HG03457 (cell line): Measurements from ENCODE around the gene SPAG7.

Experiments used
- ATAC-seq: cut with Tn5 transposase; IDR thresholded peaks from one replicate; pipeline ENCODE4 v1.9.1; 2021; ENCODE audit warnings: moderate number of reproducible peaks; ENCODE audit not compliant: unreplicated experiment

SPAG7 gene

DNA sequence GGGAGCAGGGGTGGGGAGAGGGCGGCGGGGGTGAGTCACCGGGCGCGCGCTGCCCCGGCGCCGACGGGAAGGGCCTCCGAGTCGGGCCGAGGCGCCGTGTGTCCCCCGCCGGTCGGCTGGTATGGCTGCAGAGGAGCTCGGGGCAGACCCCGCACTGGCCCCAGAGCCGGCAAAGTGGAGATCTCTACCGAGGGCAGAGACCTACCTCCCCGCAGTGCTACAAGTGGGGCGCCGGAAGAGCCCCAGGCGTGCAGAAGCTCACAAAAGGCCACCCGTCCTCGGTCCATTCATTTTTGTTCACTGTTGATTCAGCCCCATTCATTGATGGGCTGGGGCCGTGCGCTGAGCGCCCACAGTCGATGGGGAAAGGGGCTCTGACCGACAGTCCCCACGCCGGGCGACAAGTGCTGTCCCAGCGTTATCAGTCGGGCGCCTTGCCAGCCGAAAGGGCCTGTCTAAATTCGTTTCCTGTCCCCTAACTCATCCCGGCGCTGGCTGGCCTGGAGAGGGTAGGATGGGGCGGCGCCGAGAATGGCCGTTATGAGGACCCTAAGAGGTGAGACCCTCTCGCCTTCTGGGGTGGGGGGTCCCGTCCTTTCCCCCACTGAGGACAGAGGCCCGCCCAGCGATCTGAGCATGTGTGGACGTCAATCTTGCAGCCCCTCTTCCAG is 17.4 kb downstream of the SPAG7 start:
- no peak for ATAC-seq

GRCh38 chr17:4949321-4950074 is 18.1 kb downstream of the SPAG7 start:
- ATAC-seq: no peak

DNA sequence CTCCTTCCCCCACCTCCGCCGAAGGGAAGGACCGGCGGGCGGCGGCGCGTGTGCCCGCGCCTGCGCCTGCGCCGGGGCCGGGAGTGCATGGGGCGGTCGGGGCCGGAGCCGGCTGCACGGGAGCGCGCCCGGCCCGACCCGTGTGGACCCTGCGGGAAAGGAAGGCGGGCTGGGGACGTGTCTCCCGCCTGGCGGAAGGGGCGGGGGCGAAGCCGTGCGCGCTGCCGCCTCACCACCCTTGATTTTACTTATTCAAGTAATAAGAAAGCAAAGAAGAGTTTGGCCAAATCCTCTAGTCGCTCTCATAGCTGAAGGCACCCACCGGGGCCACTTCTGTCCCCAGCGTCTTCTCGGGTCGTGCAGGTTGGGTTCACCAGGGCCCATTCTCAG is 18.7 kb downstream of the SPAG7 start:
- ATAC-seq: no peak

DNA sequence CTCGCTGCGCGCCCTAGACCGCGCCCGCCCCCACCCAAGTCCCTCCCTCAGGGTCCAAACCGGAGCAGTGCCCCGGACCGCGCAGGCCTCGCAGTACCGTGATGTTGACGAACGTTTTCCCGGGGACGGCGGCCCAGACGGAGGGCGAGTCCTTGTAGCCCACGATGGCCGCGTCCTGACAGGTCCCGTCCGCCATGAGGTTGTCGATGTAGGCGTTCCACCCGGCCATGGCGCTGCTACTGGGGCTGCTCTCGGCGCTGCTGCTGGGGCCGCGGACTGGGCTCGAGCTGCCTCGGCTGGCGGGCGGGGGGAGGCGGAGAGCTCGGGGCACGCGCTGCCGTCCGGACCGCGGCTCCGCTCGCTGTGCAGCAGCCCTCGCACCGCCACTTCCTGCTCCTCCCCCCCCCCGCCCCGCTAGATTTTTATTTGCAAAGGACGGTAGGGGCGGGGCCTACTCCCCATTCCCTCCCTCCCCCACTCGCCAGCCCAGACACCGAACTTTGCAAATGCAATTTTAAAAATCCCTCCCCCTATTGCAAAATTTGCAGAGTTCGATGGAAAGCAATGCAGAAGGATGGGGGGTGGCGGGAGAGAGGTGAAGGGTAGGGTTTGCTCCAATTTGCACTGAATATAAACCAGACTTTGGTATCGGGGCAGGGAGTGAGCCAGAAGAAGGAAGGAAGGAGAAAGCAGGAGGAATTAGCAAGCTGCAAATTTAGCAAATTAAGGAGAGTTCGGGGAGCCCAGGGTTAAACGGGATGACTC is 19.3 kb downstream of the SPAG7 start, which contains the start of gene PFN1:
Gene PFN1, minus strand, starts transcription at position 365 of the 765 bp plus-strand sequence. Its CDS starts 136 bp downstream, at position 229.
- no peak for ATAC-seq

GRCh38 chr17:4947411-4948165 is 20.0 kb downstream of the SPAG7 start:
- no peak for ATAC-seq

DNA sequence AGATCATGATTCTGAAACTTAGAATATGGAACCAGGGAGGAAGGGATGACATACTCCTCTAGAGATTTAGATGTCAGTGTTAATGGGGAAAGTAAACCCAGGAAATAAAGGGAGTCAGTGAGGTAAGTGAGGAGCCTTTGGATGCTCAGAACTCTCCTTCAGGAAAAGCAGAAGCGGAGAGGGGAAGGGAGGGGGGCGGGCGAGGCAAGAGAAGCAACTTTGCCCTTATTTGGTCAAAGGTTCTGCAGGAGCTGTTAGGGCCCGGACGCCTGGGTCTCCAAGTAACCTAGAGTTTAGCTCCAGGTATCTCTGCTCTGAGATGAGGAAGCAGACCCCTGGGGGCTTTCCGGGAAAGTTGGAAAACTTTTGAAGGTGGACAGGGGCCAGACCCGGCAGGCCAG is 20.6 kb downstream of the SPAG7 start:
- ATAC-seq: no peak

DNA sequence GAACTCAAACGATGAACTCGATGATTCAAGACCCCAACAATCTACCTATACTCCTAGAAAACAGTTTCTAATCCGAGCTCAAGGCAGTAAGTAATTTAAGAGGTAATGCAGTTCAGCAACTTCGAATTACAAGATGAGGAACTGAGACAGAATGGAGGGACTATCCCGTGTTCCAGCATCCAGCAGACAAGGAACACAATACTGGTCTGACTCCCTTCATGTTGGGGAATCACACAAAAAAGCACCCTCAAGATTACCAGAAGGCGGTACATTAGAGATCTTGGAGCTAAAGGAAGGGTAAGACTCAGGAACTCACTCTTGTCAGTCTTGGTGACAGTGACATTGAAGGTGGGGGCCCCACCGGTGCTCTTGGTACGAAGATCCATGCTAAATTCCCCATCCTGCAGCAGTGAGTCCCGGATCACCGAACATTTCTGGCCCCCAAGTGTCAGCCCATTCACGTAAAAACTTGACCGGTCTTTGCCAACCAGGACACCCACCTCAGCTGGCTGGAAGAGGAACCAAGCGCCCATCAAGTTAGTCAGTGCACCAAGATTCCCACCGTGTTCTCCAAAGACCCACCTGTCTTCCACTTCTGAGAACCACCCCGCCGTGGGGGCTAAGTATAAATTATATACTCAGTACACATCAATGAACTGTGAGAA is 21.2 kb downstream of the SPAG7 start:
- no peak for ATAC-seq

GRCh38 chr17:4945944-4946280 is 21.7 kb downstream of the SPAG7 start:
- ATAC-seq: no peak

DNA sequence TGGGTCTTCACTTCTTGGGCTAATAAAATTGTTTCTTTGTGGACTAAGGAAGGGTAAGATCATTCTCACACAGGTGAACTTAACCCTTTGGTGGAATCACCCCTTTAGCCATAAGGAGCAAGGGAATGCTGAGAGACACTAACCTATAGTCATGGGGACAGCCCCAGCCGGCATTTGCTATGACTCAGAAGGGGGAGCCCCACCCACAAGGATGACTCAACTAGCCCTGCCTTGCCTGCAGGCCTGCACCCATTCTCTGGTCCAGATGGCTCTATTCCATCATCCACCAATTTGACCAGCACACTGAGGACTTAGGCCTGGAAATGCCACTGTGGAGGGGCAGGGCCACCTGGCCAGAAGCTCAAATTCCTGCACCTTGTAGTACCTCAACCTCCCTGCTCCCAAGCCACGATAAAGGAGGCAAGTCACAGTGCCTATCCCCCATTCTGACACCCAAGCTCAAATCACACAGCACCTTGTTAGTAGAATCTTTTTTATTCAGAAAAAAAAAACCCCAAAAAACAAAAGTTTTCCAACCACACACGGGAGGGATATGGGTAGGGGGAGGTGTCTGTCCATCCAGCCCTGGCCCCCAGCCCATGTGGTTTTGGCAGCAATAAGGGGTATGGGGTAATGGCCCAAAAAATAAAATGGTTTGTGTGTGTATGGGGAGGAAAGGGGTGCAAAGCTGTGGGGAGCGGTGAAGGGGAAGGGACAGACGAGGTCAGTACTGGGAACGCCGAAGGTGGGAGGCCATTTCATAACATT is 22.3 kb downstream of the SPAG7 start:
- no peak for ATAC-seq

DNA sequence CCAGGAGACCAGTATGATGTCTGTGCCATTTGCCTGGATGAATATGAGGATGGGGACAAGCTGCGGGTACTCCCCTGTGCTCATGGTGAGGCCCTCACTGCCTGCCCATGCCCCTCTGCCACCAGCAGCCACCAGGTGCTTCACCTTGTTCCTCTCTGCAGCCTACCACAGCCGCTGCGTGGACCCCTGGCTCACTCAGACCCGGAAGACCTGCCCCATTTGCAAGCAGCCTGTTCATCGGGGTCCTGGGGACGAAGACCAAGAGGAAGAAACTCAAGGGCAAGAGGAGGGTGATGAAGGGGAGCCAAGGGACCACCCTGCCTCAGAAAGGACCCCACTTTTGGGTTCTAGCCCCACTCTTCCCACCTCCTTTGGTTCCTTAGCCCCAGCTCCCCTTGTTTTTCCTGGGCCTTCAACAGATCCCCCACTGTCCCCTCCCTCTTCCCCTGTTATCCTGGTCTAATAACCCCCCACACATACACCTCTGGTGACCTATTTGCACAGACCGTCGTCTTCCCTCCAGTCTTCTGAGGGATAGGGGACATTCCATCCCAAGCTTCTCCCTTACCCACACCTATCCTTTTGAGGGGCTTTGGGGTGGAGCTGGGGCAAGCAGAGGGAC is 23.0 kb downstream of the SPAG7 start:
- no peak for ATAC-seq

DNA sequence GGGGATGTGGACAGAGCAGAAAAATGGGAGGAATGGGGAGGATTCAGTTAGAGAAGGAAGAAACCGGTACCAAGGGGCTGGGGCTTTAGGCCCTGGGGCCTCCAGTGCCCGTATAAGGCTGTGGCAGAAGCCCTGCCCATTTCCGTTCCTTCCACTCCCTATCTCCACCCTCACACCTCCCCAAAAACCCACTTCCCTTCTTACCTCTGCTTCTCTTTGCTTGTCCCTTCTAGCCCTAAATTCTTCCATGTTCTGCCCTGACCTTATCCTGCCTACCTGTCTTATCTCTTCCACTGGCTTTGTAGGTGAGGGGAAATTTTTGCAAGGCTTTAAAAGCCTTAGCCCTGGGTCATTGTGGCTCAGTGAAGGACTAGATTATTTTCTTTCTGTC is 23.5 kb downstream of the SPAG7 start:
- no peak for ATAC-seq

DNA sequence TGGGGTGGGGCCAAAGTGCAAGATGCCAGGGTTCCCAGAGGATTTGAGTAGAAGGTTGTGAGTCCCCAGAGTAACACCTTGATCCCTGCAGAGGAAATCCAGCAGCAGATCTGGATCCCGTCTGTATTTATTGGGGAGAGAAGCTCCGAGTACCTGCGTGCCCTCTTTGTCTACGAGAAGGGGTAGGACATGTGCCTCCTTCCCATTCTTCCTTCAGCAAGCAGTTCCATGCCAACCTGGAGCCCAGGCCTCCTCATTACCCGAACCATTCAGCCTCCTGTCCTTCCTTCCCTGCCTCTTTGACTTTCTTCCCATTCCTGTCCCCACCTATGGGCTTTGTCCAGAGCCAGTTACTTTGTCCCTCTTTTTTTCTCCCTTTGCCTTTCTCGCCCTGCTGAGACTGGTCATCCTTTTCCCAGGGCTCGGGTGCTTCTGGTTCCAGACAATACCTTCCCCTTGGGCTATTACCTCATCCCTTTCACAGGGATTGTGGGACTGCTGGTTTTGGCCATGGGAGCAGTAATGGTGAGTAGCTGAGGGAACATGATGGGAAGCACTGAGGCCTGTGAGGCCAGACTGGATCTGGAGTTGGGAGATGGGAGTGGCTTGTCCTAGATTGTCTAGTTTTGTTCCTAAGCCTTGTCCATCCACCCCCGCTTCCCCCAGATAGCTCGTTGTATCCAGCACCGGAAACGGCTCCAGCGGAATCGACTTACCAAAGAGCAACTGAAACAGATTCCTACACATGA is 24.7 kb downstream of the SPAG7 start:
- ATAC-seq: no peak

- no peak for ATAC-seq
These were observed 26.4 kb downstream of the SPAG7 start for GRCh38 chr17:4941319-4941610.

GRCh38 chr17:4940555-4941318 is 26.9 kb downstream of the SPAG7 start:
- peak; percentile 7 for ATAC-seq

DNA sequence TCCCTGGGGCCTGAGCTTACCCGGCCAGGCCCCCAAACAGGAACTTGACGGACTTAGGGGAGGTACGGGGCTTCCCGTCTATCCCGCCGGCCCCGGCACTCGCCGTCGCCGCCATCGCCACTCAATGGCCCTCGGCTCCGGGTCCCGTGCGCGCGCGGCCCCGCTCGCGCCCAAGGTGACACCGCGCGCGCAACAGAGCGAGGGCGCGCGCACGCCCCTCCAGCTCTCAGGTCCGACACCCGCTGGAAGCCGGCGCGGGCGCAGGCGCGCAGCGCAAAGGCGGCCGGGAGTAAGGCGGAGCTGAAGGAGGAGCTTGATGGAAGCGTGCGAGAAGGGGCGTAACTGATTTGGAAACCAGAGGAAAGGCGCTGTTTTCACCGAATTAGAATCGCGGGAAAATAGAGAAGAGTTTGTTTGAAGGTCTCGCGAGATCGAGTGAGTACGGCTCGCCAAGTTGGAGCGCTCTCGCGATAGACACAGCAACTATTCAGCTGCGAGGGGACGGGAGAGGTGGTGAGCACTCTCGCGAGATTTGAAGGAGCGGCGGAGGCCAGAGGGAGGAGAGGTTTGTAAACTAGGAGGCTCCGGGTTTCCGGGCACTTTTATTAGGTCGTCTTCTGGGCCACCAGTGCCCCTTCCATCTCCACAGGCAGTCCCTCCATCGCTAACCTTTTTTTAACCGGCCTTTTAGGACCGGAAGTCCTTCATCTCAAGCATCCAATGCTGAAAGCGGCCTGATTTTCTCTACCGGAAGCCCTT is 27.6 kb downstream of the SPAG7 start, which contains the start of the genes RNF167 and SLC25A11:
Gene RNF167, plus strand, starts transcription at position 473 of the 759 bp plus-strand sequence. CDS start 642 bp downstream, outside the sequence.
Gene SLC25A11, minus strand, starts transcription at position 251 of the 759 bp plus-strand sequence. Its CDS starts 136 bp downstream, at position 115.
- ATAC-seq: peak; percentile 49

GRCh38 chr17:4939546-4939795 is 28.1 kb downstream of the SPAG7 start:
- peak; percentile 3 for ATAC-seq
